GM19372 (cell line): ENCODE measurements around the gene PYCR2.
"Not testable (repeated sequence)": the region's sequence is repeated elsewhere in the genome, so short reads cannot be mapped to it uniquely, and the experiment has no call there.

ENCODE experiments used
- ATAC-seq: cut with Tn5 transposase; IDR thresholded peaks from one replicate; pipeline ENCODE4 v1.9.1; 2021; ENCODE audit warnings: mild to moderate bottlenecking, low read depth, moderate library complexity; ENCODE audit not compliant: unreplicated experiment

The PYCR2 gene

GRCh38 chr1:225943582-225943981 is 19.5 kb upstream of the PYCR2 start:
- ATAC-seq = no peak

- peak; percentile 55 for ATAC-seq
Measured at GRCh38 chr1:225942574-225942973, 18.5 kb upstream of the PYCR2 start.

- ATAC-seq = no peak
Measured at GRCh38 chr1:225941942-225942222, 17.8 kb upstream of the PYCR2 start.

GRCh38 chr1:225941187-225941941 is 17.3 kb upstream of the PYCR2 start, which contains the start of gene LEFTY2:
Gene LEFTY2, minus strand, starts transcription at chr1:225941220. Its CDS starts 80 bp downstream, at chr1:225941140.
- no peak for ATAC-seq

- ATAC-seq = no peak
Measured at GRCh38 chr1:225940385-225941151, 16.5 kb upstream of the PYCR2 start.

- ATAC-seq = not testable (repeated sequence)
Measured at GRCh38 chr1:225939939-225940310, 15.9 kb upstream of the PYCR2 start.

GRCh38 chr1:225939097-225939938 is 15.3 kb upstream of the PYCR2 start:
- not testable (repeated sequence) for ATAC-seq

- no peak for ATAC-seq
Measured at GRCh38 chr1:225937048-225937968, 13.3 kb upstream of the PYCR2 start.

- ATAC-seq = no peak
Measured at GRCh38 chr1:225936523-225936922, 12.5 kb upstream of the PYCR2 start.

GRCh38 chr1:225936086-225936485 is 12.0 kb upstream of the PYCR2 start:
- ATAC-seq = not testable (repeated sequence)

- ATAC-seq = no peak
Measured at GRCh38 chr1:225934711-225935110, 10.7 kb upstream of the PYCR2 start.

- no peak for ATAC-seq
Measured at GRCh38 chr1:225933072-225933471, 9.0 kb upstream of the PYCR2 start.

- no peak for ATAC-seq
Measured at GRCh38 chr1:225931270-225932136, 7.5 kb upstream of the PYCR2 start.

- ATAC-seq = no peak
Measured at GRCh38 chr1:225930566-225930965, 6.5 kb upstream of the PYCR2 start.

GRCh38 chr1:225929462-225929861 is 5.4 kb upstream of the PYCR2 start:
- not testable (repeated sequence) for ATAC-seq

- ATAC-seq = no peak
Measured at GRCh38 chr1:225928186-225929175, 4.4 kb upstream of the PYCR2 start.

GRCh38 chr1:225926551-225927113 is 2.6 kb upstream of the PYCR2 start:
- ATAC-seq = no peak

GRCh38 chr1:225923381-225923691 is 714 bp downstream of the PYCR2 start:
- ATAC-seq = no peak
